GF-D8 (cell line): ENCODE results near the gene COL1A2.

ENCODE experiments used
- DNase-seq: peaks from one replicate; lab custom pipeline; 2025; lab: John Stamatoyannopoulos, UW

The COL1A2 gene

DNA sequence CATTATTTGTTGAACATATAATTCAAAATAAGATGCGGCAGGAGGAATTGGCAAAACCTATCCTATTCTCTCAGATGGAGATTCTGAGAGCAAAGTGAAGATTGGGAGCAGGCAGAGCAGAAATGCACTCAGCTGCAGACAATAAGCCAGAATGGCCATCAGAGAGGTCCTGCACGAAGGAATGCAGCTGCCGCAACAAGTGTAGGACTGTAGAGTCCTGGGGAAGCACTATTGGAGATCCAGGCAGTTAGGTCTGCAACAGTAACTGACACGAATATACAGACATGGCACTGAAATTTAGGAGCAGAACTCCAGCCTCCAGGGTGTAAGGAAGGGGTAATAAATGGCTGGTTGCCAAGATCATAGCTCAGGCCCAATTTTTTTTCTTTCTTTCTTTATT is 10.4 kb upstream of the COL1A2 start:
- DNase-seq = no peak

DNA sequence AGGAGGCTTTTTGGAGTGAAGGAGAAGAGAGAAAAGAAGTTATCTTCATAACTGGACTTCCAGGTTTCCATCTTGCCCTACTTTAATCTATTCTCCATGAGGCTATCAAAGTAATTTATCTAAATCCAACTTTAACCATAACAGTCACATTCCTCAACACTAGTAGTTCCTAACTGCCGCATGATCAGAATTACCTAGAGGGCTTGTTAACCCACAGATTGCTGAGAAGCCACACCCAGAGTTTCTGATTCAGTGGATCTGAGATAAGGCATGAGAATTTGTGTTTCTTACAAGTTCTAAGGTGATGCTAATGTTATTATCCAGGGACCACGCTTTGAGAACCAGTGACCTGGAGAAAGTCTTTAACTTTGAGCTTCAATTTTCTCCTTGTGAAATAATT is 8.3 kb upstream of the COL1A2 start:
- DNase-seq = no peak

DNA sequence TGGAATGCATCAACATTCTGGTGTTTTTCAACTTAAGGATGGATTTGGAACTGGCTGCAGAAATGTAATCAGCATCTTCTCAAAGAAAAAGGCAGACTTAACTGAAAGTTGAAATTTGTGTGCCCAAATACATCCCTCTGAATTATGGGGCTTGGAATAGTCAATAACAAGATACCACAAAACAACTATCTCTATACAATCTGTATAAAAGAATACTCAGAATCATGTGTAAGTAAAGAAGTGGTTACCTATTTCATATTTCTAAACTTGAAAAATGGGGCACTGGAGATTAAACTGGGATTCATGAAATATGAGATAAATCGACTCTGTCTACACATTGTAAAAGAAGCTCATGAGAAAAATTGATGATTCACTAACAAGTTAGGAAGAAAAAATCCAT is 6.2 kb upstream of the COL1A2 start:
- DNase-seq = no peak

DNA sequence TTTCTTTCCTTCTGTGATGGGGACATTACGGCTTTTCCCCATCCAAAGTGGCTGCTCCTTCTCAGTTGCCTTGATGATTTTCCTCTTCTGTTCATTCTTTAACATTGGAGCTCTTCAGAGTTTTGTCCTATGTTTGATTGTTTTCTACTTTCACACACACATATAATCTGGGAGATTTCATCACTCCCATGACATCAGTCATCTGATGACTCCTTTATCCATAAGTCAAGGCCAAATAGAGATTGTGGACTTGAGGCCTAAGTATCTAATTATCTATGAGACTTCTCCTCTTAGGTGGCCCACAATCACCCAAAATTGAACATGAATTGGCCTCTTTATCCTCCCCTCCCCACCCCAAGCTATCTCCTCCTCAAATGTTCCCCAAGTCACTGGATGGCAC is 5.3 kb upstream of the COL1A2 start:
- DNase-seq = no peak

DNA sequence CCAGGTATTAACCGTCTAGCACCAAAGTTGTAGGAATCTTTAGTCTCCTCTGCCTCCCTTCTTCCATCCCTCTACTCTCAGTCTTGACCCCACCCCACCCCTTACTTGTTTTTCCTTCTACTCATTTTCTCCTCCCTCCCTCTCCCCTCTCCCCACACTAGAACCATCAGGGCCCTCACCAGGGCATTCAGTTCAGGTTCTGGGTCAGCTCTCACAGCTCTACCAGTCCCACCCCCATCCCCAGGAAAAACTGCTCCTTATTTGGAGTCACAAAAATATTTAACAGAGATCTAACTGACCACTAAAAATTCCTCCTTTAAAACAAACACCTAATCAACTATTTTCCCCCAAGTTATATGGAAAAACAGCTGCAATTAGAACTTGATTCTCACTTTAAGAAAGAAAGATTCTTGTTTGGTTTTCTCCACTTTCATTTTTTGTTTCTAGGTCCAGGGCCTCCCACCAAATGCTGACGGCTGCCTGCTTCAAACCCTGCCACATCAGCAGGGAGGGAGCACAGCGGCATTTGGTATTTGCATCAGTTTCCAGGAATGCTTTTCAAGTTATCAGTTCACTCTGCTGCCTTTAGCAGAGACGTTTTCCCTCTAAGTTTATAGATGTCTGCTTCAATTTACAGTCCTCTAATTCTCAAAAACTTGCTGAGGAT is 2.8 kb upstream of the COL1A2 start:
- no peak for DNase-seq

DNA sequence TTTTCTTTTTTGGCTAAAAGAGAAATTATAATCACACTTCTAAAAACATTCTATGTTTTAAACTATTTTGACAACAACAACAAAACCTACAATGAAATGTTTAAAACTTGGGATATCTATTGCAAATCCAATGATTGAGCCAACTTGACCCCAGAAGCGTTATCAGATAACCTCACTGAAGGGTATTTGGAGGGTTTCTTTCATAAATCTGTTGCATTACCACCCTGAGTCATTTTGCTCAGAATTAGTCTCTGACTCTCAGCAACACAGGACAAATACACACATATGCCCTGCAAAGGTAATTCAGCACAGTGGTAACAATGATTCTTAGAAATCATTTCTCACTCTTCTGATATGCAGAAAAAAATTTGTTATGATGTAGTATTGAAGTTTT is 2.3 kb upstream of the COL1A2 start:
- DNase-seq = no peak

DNA sequence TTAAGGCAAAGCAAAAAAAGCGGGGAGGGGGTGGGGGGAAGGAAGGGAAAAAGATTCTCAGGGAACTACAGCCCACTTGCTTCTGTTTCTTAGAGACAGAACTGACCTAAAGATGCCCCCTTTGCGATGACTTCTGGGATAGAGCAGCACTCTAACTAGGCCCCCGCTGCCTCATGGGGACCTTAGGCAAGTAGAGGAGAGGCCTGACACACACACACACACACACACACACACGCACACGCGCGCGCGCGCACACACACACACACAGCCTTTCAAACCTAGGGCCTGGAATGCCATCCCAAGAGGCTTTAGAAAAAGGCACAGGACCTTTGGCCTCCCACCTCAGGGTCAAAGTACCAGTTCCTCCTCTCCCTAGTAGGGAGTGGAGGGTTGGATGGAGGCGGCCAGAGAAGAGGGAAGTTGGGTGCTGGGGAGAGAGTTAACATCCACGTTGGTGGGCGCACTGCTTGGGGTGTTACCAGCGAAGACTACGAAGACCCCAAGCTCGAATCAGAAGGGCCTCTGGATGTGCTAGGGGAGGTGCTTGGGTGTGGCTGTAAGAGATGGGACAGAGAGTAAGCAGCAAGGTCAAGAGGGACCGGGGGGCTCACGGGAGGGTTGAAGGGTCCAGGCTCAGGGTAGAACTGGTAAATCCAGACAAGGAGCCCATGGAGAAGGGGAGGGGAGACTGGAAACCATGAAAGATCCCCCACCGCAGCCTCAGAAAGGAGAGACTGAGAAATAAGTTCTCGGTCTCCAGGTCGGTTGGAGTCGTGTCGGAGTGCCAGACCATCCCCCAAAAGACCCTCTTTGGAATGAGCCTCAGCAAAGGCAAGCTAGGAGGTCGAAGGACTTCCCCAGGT is 1.2 kb upstream of the COL1A2 start:
- DNase-seq = no peak

DNA sequence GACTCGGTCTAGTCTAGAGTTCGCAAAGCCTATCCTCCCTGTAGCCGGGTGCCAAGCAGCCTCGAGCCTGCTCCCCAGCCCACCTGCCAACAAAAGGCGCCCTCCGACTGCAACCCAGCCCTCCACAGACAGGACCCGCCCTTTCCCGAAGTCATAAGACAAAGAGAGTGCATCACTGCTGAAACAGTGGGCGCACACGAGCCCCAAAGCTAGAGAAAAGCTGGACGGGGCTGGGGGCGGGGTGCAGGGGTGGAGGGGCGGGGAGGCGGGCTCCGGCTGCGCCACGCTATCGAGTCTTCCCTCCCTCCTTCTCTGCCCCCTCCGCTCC is 622 bp upstream of the COL1A2 start:
- no peak for DNase-seq

DNA sequence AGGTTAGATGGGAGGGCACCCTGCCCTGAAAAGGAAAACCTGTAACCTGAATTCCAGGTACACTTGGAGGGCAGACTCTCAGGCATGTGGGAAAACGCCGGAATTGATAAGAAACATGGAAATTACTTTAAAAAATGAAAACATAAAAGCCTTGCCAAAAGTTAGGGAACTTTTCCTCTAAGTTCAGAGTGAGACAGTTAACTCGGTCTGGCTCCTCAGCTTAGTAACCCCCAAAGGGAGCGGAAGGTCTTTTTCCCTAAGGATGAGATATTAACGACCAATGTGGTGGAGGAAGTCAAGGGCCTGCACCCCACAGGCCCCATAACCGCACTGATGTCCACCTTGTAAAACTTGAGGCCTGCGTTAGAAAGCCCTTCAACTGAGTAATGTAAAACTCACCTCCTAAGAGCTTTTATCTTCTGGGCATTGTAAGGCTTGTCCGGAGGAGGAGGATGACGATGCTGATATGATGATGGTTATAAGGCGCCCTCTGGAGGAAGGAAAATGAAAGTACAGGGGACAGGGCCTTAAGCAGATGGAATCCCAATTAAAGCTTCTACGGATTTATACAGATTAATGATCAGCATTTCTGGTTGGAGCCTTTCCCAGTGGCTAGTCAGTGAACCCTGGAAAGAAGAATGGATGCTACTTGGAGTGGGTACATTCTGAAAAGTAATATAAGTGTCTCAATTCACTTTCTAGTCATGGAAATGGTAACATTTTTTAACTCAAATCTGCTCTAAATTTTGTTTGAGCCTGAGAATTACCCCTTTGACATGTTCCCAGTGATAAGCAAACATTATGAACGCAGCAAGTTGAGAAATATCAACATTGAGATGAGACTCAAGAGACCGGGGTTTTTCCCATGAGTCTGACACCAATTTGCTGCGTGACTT is 694 bp downstream of the COL1A2 start:
- no peak for DNase-seq

DNA sequence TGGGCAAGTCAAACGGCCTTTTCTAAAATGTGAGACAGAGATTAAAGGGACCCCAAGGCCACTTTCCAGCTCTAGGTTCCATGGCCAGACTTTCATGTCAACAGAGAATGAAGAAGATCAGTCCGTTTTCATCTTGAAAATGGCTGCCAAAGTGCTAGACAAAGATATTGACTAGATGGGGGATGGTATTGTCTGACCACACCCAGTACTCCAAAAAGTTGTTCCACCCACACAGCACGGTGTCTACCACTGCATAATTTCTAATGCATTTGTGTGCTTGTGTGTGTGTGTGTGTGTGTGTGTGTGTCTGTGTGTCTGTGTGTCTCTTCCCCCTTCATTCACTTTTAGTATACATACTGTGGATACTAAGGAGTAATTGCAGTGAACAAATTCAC is 1.3 kb downstream of the COL1A2 start:
- DNase-seq = no peak

DNA sequence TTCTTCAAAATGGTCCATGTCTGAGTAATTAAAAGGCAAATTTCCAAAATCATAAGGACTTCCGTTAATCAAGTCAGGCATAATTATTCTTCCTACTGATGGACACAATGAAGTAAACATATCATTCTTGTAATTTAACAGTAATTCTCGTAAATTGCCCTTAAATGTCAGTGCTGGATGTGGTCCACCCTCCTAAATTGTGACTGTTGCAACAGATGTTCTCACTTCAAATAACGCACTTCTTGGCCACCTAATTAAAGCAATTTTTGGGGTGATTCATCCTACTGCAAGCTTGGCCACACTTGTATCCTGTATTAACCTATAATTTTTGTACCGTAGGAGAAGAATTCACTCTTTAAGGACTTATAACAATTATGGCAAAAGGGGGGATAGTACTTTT is 1.9 kb downstream of the COL1A2 start:
- no peak for DNase-seq

DNA sequence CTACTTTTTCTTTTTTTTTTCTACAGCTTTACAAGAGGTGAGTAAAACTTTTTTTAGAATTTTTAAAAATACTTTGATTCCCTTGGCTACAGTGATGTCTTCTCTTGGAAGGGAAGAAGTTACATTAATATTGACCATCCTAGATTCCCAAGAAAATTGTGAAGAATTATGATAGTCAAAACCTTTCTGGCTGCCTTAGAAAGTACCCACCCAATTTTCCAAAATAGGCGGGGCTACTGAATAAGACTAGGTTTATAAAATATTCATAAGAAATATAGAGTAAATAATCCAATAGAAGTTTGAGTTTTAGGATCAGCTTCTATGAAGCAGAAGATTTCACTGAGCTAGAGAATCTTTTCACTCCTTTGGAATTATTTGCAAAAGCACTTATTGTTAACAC is 3.0 kb downstream of the COL1A2 start:
- DNase-seq = no peak

DNA sequence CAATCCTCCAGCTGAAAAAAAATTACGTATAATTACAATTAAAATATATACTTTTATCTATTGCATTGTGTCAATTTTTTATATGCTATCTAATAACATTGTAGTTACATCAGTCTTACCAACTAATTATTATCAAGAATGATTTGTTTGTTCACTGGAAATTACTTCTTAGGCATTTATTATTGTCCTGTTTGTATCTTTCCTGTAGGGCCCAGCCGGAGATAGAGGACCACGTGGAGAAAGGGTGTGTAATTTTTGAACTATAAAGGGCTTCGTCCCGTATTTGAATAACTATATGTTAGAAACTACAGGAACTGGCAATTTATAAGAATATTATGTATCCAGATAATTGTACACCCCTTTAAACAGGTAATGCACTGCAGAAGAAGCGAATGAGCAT is 4.1 kb downstream of the COL1A2 start:
- DNase-seq = no peak

DNA sequence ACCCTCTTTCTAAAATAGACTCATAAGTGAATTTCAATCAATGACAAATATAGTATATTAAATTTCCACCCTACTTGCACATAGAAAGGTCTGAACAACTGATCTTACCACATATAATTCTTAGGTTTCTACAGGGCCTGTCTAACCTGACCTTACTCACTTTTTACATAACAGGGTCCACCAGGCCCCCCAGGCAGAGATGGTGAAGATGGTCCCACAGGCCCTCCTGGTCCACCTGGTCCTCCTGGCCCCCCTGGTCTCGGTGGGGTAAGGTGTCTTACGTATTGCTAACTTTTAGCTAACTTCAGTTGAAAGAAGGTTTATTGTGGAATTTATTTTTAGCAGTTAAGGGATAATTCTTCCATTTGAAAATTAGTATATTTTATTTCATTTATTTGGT is 5.3 kb downstream of the COL1A2 start:
- no peak for DNase-seq

DNA sequence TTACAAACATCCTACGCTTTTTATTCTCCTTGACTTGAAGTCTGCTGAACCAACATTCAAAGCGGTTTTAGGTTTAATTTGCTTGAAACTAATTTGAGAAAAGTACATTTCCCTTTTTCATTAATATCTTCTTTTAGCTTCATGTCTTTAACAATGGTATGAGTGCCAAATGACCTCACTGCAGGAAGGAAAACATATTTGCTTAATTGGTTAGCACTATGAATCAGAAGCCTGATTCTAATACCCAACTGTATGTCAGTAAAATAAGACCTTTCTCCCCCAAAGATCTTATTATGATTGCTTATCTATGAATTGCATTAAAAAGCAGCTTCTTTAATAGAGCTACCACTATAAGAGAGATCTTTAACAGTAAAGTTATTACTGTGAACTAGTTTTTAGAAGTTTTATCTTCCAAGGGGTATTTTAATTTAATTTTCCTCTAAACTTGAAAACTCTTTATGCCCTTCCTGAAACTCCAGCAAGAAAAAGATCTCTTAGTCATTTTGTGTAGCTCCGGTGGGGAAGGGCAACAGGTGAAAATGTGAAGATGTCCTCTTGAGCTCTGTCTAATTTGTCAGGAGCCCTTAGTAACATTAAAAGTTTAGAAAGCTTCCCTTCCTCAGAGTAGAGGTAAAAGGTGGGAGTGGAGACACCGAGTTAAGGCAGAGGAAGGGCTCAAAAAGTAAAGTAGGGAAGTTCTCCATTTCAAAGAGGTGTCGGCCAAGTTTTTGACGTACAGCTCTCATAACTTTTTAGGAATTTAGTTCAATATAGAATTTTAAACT is 6.1 kb downstream of the COL1A2 start:
- DNase-seq = no peak

DNA sequence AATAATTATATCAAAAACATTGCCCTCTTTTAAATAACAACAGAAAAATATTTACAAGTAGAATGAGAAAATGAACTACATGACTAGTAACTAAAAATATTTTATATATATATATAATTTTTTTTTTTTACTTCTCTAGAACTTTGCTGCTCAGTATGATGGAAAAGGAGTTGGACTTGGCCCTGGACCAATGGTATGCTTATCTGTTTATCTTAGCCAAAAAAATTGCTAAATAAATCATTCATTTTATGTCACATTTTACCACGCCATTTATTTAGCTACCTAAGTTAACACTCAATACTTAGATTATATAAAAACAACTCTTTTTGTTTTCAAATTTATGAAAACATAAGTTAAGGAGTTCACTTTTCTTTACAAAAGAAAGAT is 6.7 kb downstream of the COL1A2 start:
- DNase-seq = no peak

DNA sequence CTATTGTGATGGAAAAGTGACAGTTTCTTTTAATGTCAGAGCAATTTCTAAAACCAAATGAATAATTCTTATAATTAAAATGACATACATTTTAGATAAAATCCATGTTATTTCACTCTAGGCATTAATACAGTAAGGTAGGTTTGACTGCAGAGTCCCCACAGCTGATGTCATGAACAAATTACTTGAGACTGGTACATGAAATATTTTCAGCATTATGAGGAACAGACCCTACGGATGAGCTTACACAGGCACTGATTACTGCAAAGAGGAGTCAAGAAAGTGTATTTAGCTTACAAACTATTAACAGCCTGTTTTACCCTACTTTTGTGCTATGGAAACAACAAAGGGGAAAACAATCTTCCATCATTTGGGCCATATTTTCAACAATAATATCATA is 8.9 kb downstream of the COL1A2 start:
- DNase-seq = no peak

DNA sequence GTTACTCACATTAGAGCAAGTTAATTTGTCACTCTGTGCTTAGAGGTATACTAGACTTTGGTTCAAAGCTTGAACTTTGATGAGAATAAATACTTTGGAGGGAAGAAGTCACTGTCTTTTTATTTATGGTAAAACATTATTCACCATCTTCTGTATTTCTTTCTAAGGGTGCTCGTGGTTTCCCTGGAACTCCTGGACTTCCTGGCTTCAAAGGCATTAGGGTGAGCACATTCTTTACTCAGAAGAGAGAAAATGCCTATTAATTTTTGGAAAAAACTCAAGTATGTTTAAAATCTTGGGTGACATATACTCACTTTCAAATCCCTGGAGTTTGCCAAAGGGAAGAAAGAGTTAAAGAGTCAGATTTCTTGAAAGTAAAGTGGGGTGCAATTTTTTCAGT is 10.8 kb downstream of the COL1A2 start:
- DNase-seq = no peak

DNA sequence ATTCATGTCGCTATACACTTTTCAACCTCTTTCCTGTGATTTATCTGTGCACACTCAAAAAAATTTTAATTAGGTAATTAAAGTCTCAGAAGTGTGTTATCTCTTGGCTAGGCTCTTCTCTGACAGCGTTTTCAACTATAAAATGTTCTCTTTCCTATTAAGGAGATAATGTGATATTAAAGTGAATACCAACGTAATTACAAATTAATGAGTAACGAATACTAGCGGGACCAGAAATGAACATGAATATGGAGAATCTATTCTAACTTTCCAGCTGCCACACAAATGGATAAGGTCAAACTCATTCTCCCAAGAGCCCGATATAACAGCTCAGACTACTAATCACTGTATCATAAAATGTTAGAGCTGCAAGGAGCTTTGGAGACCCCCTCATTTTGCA is 12.0 kb downstream of the COL1A2 start:
- no peak for DNase-seq

DNA sequence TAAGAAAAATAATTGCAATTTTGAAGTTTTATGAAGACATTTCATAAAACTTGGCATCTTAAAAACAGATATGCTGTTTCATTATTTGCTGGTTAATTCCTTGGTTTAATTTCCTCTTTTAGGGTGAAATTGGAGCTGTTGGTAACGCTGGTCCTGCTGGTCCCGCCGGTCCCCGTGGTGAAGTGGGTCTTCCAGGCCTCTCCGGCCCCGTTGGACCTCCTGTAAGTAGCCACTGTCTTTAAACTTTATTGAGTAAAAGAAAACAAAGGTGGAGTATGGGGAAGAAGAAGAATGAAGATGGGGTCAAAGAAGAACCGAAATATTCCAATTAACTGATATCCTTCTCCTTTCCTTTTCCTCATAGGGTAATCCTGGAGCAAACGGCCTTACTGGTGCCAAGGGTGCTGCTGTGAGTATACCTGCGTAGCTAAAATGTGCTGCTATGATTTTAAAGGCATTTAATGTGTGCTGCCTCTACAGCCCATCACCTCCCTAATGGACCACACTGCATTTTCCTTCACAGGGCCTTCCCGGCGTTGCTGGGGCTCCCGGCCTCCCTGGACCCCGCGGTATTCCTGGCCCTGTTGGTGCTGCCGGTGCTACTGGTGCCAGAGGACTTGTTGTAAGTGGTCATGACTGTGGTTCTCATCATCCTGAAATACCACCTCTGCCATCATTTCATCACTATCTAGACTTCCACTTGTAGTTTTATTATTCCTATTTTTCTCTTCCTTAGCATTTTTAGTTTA is 14.7 kb downstream of the COL1A2 start:
- DNase-seq = no peak

DNA sequence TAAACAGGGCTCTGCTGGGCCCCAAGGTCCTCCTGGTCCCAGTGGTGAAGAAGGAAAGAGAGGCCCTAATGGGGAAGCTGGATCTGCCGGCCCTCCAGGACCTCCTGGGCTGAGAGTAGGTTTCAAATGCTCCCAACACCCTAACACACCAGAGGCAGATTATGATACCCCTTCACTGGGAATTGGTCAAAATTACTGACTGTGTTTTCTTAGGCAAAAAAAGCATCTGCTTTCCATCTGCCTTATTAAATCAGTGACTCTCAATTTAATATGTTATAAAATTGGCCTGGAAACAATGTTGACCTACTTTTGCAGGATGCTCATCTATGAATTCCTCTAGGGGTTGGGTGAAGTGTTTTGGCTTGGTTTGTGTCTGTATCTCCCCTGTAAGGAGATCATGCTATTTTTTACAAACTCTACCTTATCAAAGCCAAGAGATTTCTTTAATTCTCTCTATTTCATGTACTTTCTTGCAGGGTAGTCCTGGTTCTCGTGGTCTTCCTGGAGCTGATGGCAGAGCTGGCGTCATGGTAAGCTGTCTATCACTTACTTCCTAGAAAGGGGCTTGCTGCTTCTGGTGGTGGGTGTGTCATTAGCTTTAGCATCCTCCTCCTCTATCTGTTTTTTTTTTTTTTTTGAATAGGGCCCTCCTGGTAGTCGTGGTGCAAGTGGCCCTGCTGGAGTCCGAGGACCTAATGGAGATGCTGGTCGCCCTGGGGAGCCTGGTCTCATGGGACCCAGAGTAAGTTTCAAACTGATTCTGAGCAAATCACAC is 15.9 kb downstream of the COL1A2 start:
- DNase-seq = no peak
